ENCODE results near the gene KDM7A. TPM values are rescaled to one million over a fixed set of nuclear protein-coding genes. Genes with fewer than 3 reads are reported as not detected.

The KDM7A gene
- total and polyA plus RNA-seq, 9 donors, result 3.8 to 13.2 (median 6.8) TPM

DNA sequence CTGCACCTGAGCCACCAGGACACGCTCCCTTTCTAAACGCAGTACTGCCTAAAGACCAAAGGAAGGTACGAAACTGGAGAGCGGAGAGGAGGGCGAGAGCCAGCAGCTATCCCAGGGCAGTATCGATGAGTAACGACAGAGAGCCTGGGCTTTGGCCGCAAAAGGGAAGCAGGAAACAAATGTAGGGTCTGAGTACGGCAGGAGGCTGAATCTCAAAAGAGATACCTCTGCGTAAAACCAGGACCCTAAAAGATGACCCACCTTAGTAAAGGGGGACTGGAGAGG, 134.5 kb downstream of the KDM7A start:
- Histone ChIP-seq H3K27me3 (no peaks in the 10 kb centered on the region), H3K27ac (no peak overlapping the region), H3K4me1 (ENCODE audit: insufficient read depth) (no peaks in the 10 kb centered on the region), H3K36me3 (no peaks in the 10 kb centered on the region), H3K4me3 (no peak overlapping the region), H3K9me3 (no peaks in the 10 kb centered on the region)
- intact Hi-C loops (cut with DNase I), result no loop called here
- TF ChIP-seq EP300 (IDR thresholded peaks at IDR 0.05), result no peak
- no peak for TF ChIP-seq POLR2A (IDR thresholded peaks at IDR 0.05)
- TF ChIP-seq, protein P1, sequence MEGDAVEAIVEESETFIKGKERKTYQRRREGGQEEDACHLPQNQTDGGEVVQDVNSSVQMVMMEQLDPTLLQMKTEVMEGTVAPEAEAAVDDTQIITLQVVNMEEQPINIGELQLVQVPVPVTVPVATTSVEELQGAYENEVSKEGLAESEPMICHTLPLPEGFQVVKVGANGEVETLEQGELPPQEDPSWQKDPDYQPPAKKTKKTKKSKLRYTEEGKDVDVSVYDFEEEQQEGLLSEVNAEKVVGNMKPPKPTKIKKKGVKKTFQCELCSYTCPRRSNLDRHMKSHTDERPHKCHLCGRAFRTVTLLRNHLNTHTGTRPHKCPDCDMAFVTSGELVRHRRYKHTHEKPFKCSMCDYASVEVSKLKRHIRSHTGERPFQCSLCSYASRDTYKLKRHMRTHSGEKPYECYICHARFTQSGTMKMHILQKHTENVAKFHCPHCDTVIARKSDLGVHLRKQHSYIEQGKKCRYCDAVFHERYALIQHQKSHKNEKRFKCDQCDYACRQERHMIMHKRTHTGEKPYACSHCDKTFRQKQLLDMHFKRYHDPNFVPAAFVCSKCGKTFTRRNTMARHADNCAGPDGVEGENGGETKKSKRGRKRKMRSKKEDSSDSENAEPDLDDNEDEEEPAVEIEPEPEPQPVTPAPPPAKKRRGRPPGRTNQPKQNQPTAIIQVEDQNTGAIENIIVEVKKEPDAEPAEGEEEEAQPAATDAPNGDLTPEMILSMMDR (IDR thresholded peaks at IDR 0.05), result no peak
- DNase-seq, result no peak
- WGBS, 3 donors, result 91 to 94% (median 92%) methylated on average over 10 of the region's 10 CpGs

DNA sequence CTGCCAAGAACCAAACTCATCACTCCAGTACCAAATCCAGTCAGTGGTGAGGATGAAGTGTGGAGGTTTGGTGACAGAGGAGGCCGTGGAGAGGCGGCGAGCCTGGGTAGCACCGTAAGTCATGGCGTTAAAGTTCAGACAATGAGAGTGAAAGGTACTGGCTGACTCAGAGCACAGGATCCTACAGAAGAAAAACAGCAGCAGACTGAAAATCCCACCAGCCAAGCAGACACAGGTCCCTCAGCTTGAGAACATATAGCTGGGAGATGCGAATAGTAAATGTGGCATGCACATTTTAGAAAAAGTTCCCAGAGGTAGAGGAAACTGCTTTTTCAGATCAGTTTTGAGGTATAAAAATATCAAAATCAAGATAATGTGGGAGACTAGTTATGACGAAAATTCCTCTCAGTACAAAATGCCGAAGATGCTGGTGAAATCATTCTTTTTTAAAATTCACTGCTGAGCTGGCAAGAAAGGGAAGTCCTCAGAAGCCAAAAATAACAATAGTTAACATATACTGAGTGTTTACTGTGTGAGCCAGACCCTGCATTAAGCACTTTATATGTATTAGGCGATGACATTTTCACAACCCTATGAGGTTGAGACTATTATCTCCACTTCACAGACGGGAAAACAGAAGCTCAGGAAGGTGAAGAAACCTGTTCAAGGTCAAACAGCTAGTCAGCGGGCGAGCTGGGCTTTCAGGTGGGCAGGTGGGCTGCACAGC, 135.0 kb downstream of the KDM7A start:
- Histone ChIP-seq H3K27me3 (no peaks in the 10 kb centered on the region), H3K4me3 (no peak overlapping the region), H3K9me3 (no peaks in the 10 kb centered on the region), H3K27ac (no peak overlapping the region), H3K4me1 (ENCODE audit: insufficient read depth) (no peaks in the 10 kb centered on the region), H3K36me3 (no peaks in the 10 kb centered on the region)
- no peak for DNase-seq
- WGBS, 3 donors, result 85 to 92% (median 87%) methylated on average over 12 of the region's 12 CpGs
- TF ChIP-seq, protein P1 (IDR thresholded peaks at IDR 0.05), result no peak
- TF ChIP-seq EP300 (IDR thresholded peaks at IDR 0.05) (no peak), POLR2A (IDR thresholded peaks at IDR 0.05) (no peak)
- intact Hi-C loops (cut with DNase I), result loop anchor here in 1 of 4 donors (1.0 kb wide), 1 partner anchor 23 kb away; no protein-coding TSS in a partner anchor

DNA sequence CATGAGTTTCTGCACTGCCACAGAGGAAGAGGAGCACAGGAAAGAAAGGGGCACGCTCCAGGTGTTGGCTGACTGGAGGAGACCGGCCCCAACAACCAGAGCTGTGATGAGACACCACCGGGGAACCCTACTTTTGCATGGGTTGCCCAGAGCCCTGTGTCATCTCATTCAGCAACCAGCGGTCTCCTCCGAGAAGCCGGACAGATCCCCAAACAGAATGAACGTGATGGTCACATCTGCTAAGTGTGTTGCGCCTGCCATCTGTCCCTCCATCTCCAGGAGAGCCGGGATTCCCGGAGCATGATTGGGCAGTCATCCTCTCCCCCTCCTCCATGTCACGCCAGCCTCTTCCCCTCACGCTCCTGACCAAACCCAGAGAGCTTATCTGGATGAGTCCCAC, 136.9 kb downstream of the KDM7A start:
- DNase-seq, result no peak
- H3K27me3 ChIP-seq, result no peaks in the 10 kb centered on the region
- H3K36me3 ChIP-seq, result no peaks in the 10 kb centered on the region
- H3K9me3 ChIP-seq, result no peaks in the 10 kb centered on the region
- no peaks in the 10 kb centered on the region for H3K4me1 ChIP-seq (ENCODE audit: insufficient read depth)
- H3K27ac ChIP-seq, result no peak overlapping the region
- no peak overlapping the region for H3K4me3 ChIP-seq
- WGBS, 3 donors, result 94 to 97% (median 94%) methylated on average over 12 of the region's 12 CpGs
- intact Hi-C loops (cut with DNase I), result no loop called here
- TF ChIP-seq, protein P1 (IDR thresholded peaks at IDR 0.05), result no peak
- no peak for TF ChIP-seq EP300 (IDR thresholded peaks at IDR 0.05)
- TF ChIP-seq POLR2A (IDR thresholded peaks at IDR 0.05), result no peak

DNA sequence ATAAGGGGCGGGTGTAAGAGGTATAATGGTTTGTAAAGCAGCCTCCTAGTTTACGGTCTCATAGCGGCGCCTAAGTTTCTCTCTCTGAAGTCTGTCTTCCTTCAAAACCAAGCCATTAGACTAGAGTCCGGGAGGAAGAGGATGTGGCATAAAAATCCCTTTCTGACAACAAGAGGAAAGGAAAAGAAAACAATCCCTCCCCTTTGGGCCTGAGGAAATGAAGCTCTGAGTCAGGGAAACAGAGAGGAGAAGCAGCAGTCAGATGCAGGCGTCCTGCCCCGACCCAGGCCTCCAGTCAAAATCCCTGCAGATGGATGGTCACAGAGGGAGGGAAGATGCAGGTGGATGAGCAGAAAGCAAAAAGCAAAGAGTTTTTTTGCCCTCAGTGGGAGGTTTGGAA, 137.7 kb downstream of the KDM7A start:
- no peak for DNase-seq
- TF ChIP-seq EP300 (IDR thresholded peaks at IDR 0.05), result no peak
- TF ChIP-seq POLR2A (IDR thresholded peaks at IDR 0.05), result no peak
- TF ChIP-seq, protein P1 (IDR thresholded peaks at IDR 0.05), result no peak
- Histone ChIP-seq H3K36me3 (no peaks in the 10 kb centered on the region), H3K27me3 (no peaks in the 10 kb centered on the region), H3K4me3 (no peak overlapping the region), H3K4me1 (ENCODE audit: insufficient read depth) (no peaks in the 10 kb centered on the region), H3K27ac (no peak overlapping the region), H3K9me3 (no peaks in the 10 kb centered on the region)
- intact Hi-C loops (cut with DNase I), result no loop called here
- WGBS, 3 donors, result 68 to 74% (median 74%) methylated on average over 7 of the region's 7 CpGs

Measured in ovary (tissue), 9 donors.